Esophagus squamous epithelium (tissue), 5 donors: ENCODE measurements around the gene ANKS1B. TPM values are rescaled to one million over a fixed set of nuclear protein-coding genes. Genes with fewer than 3 reads are reported as not detected.

ENCODE experiments used
- DNase-seq: peaks from one replicate; lab custom pipeline; 2025; lab: John Stamatoyannopoulos, UW
- H3K27ac ChIP-seq, 4 donors: fragments of 200-600 bp; sonication (generic); one replicate each; pipeline ENCODE4 v1.5.1; 2016 to 2019; ENCODE audit warnings: mild to moderate bottlenecking in 1 of 4
- H3K27me3 ChIP-seq, 4 donors: fragments of 200-600 bp; sonication (generic); 1 replicate in 3 of 4; 2 replicates in 1 of 4; pipeline versions ENCODE4 v1.5.1 to v1.6.0; 2017 to 2021; ENCODE audit warnings: antibody characterized with exemption in 1 of 4
- H3K36me3 ChIP-seq, 3 donors: fragments of 200-600 bp; sonication (generic); one replicate each; pipeline ENCODE4 v1.5.1; 2016 to 2019
- H3K4me1 ChIP-seq, 3 donors: fragments of 200-600 bp; sonication (generic); one replicate each; pipeline ENCODE4 v1.5.1; 2017 to 2019
- H3K4me3 ChIP-seq, 4 donors: fragments of 200-600 bp; sonication (generic); 1 replicate in 3 of 4; 2 replicates in 1 of 4; pipeline ENCODE4 v1.5.1; 2016 to 2019; ENCODE audit warnings: mild to moderate bottlenecking in 2 of 4, moderate library complexity in 1 of 4
- H3K9me3 ChIP-seq, 3 donors: fragments of 200-600 bp; sonication (generic); one replicate each; pipeline ENCODE4 v1.5.1; 2016 to 2019
- CTCF ChIP-seq, 6 experiments: fragments of 450-650 bp in 4 of 6; fragments of 200-600 bp in 2 of 6; sonication (generic) in 2 of 6; IDR thresholded peaks; one replicate each; pipeline ENCODE4 v1.5.1; 2016 to 2019; ENCODE audit warnings: antibody characterized with exemption in 6 of 6, mild to moderate bottlenecking in 4 of 6, moderate library complexity in 4 of 6
- POLR2A ChIP-seq, 4 donors: fragments of 450-650 bp; IDR thresholded peaks; one replicate each; pipeline ENCODE4 v1.6.1; 2017; ENCODE audit warnings: antibody characterized with exemption in 4 of 4, mild to moderate bottlenecking in 4 of 4, moderate library complexity in 3 of 4
- WGBS, 2 donors: methylation state at CpG; one replicate each; pipeline ENCODE4 v1.1.5; 2018; 5-methylcytosine and 5-hydroxymethylcytosine counted together
- intact Hi-C: fragments of 100-400 bp; cut with DNase I; formaldehyde crosslinking; loops from one replicate; pipeline ENCODE4 v1.15.0; 2022
- total RNA-seq, 4 donors: library from RNA; depleted of rRNA; stranded (reverse); fragments of >200 nt; gene quantifications; one replicate each; pipeline ENCODE4 v1.1.0, GENCODE V29; 2016
- donor health status: DM: yes; HTN: yes; CAD: no.

The ANKS1B gene
- total RNA-seq, 4 donors from 2014 or later, result 1.6 to 15.8 (median 8.1) TPM

- intact Hi-C loops, result no loop called here
- WGBS, 2 donors, result 78 to 82% methylated on average over 4 of the region's 4 CpGs
- Histone ChIP-seq H3K4me1 (peaks cover 0 to 22% (median 10%) of the 10 kb centered on the region in 3 donors), H3K36me3 (peaks cover 0 to 4% (median 0%) of the 10 kb centered on the region in 3 donors), H3K27ac (no peak overlapping the region), H3K4me3 (no peak overlapping the region), H3K9me3 (no peaks in the 10 kb centered on the region), H3K27me3 (peaks cover 0 to 8% (median 2%) of the 10 kb centered on the region in 4 donors)
- no peak for TF ChIP-seq POLR2A (IDR thresholded peaks at IDR 0.05)
- no peak for TF ChIP-seq CTCF (IDR thresholded peaks at IDR 0.05)
- no peak for DNase-seq
Measured at GRCh38 chr12:98741196-98741555, 1243.6 kb downstream of the ANKS1B start.

DNA sequence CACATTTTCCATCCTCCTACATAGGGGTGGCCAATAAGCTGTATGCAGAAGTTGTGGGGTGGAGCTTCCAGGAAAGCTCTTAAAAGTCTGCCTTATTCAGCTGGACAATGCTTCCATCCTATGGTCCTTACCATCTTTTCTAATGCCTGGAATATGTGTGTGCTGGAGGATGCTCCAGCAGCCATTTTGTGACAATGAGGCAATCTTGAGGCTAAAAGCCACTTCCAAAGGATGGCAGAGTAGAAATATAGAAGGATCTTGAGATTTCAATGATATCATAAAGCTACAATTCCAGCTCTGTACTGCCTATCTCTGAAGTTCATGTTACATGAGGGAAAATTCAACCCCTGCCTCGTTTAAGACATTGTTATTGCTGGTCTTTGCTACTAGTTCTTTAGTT is 1244.0 kb downstream of the ANKS1B start:
- H3K36me3 ChIP-seq, result peaks cover 0 to 8% (median 0%) of the 10 kb centered on the region in 3 donors
- peaks cover 0 to 17% (median 5%) of the 10 kb centered on the region in 3 donors for H3K4me1 ChIP-seq
- H3K27ac ChIP-seq, result no peak overlapping the region
- no peaks in the 10 kb centered on the region for H3K9me3 ChIP-seq
- 67 to 86% methylated on average over 1 of the region's 1 CpG for WGBS, 2 donors
- no peak overlapping the region for H3K4me3 ChIP-seq
- peaks cover 0 to 4% (median under 1%) of the 10 kb centered on the region in 4 donors for H3K27me3 ChIP-seq
- no peak for DNase-seq
- no peak for TF ChIP-seq POLR2A (IDR thresholded peaks at IDR 0.05)
- intact Hi-C loops, result no loop called here

GRCh38 chr12:98738539-98738938 is 1246.2 kb downstream of the ANKS1B start:
- 83% methylated on average over 2 of the region's 2 CpGs for WGBS, 2 donors
- Histone ChIP-seq H3K27ac (no peak overlapping the region), H3K9me3 (no peaks in the 10 kb centered on the region), H3K4me1 (peaks cover 0 to 8% (median 0%) of the 10 kb centered on the region in 3 donors), H3K27me3 (no peaks in the 10 kb centered on the region), H3K4me3 (no peak overlapping the region), H3K36me3 (peaks cover 0 to 20% (median 0%) of the 10 kb centered on the region in 3 donors)
- DNase-seq, result no peak
- intact Hi-C loops, result no loop called here
- TF ChIP-seq POLR2A (IDR thresholded peaks at IDR 0.05) (no peak), CTCF (IDR thresholded peaks at IDR 0.05) (no peak)

DNA sequence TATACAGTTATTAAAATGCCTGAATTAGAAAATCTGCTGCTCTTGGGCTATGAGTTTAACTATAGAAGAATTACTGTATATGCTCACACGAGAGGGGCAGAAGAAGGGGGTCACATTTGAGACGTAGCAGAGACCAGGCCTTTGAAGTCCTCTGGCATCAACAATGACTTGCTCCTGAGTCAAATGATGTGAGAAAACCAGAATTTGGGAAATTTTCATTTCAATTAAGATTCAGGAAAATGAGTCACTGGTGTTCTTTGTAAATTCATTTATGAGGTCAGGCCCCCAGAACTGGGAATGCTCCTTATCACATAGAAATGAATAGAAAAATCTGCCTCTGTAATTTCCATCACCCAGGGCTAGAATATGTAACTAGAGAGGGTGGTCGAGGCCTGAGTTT is 1246.7 kb downstream of the ANKS1B start:
- TF ChIP-seq POLR2A (IDR thresholded peaks at IDR 0.05) (no peak), CTCF (IDR thresholded peaks at IDR 0.05) (no peak)
- no peak for DNase-seq
- H3K27me3 ChIP-seq, result no peaks in the 10 kb centered on the region
- no peak overlapping the region for H3K27ac ChIP-seq
- H3K4me3 ChIP-seq, result no peak overlapping the region
- intact Hi-C loops, result no loop called here
- WGBS, 2 donors, result 68 to 77% methylated on average over 3 of the region's 3 CpGs
- H3K9me3 ChIP-seq, result no peaks in the 10 kb centered on the region
- H3K36me3 ChIP-seq, result peaks cover 0 to 26% (median 0%) of the 10 kb centered on the region in 3 donors
- peaks cover 0 to 8% (median 0%) of the 10 kb centered on the region in 3 donors for H3K4me1 ChIP-seq

DNA sequence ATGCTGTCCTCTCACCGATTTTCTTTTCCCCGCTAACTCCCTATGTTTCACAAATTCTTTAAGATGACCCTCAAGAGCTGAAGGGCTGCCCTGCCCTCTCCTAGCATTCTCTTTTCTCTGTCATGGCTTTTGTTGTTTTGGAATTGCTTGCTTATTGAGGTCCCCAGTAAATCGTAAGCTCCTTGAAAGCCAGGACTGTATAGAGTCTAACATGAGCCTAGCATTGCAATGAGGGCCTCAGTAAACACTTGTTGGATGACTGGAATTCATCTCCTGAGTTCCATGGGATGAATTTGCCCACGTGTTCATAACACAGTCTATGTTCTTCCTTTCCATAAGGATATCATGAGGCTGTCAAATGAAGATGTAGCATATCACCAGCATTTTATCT is 1247.4 kb downstream of the ANKS1B start:
- no peak overlapping the region for H3K27ac ChIP-seq

More for the DNA sequence above, 1247.4 kb downstream of the ANKS1B start:
- H3K36me3 ChIP-seq, result peaks cover 0 to 32% (median 0%) of the 10 kb centered on the region in 3 donors
- DNase-seq, result no peak
- intact Hi-C loops, result no loop called here
- peaks cover 0 to 8% (median 0%) of the 10 kb centered on the region in 3 donors for H3K4me1 ChIP-seq
- TF ChIP-seq POLR2A (IDR thresholded peaks at IDR 0.05) (no peak), CTCF (IDR thresholded peaks at IDR 0.05) (no peak)
- H3K9me3 ChIP-seq, result no peaks in the 10 kb centered on the region
- H3K27me3 ChIP-seq, result no peaks in the 10 kb centered on the region
- WGBS, 2 donors, result 62 to 63% methylated on average over 4 of the region's 4 CpGs
- no peak overlapping the region for H3K4me3 ChIP-seq
